Muscle layer of duodenum (tissue), 2 donors: Measurements from ENCODE around the gene DST.

Experiments
- H3K27ac ChIP-seq: one replicate; pipeline ENCODE4 v1.7.0; 2013; ENCODE audit warnings: mild to moderate bottlenecking, low read length
- H3K27me3 ChIP-seq: one replicate; pipeline ENCODE4 v1.7.0; 2013; ENCODE audit warnings: low read depth, mild to moderate bottlenecking, control low read depth, low read length
- H3K36me3 ChIP-seq, 2 donors: one replicate each; pipeline ENCODE4 v1.7.0; 2013; ENCODE audit warnings: low read length in 2 of 2, control low read depth in 1 of 2, mild to moderate bottlenecking in 1 of 2; ENCODE audit not compliant: insufficient read depth in 2 of 2, control insufficient read depth in 1 of 2
- H3K4me1 ChIP-seq, 2 donors: one replicate each; pipeline ENCODE4 v1.7.0; 2013; ENCODE audit warnings: low read length in 2 of 2, mild to moderate bottlenecking in 2 of 2, control low read depth in 1 of 2, moderate library complexity in 1 of 2; ENCODE audit not compliant: insufficient read depth in 2 of 2, control insufficient read depth in 1 of 2
- H3K4me3 ChIP-seq, 2 donors: one replicate each; pipeline ENCODE4 v1.7.0; 2013; ENCODE audit warnings: low read length in 2 of 2, low read depth in 1 of 2, mild to moderate bottlenecking in 1 of 2
- H3K9me3 ChIP-seq, 2 donors: one replicate each; pipeline ENCODE4 v1.7.0; 2013; ENCODE audit warnings: low read length in 2 of 2, control low read depth in 1 of 2, mild to moderate bottlenecking in 1 of 2; ENCODE audit not compliant: control insufficient read depth in 1 of 2
- donor health status: healthy.

DST gene

GRCh38 chr6:56684342-56685101 lies 41.8 kb upstream of the DST start:
- Histone ChIP-seq H3K36me3 (no peaks in the 10 kb centered on the region), H3K27me3 (no peaks in the 10 kb centered on the region), H3K9me3 (no peaks in the 10 kb centered on the region), H3K4me1 (peaks cover 0 to 4% of the 10 kb centered on the region in 2 donors), H3K27ac (no peak overlapping the region), H3K4me3 (no peak overlapping the region)

- Histone ChIP-seq H3K4me1 (peaks cover 0 to 4% of the 10 kb centered on the region in 2 donors), H3K27ac (peak overlapping the region; percentile 52), H3K27me3 (no peaks in the 10 kb centered on the region), H3K9me3 (no peaks in the 10 kb centered on the region), H3K36me3 (no peaks in the 10 kb centered on the region), H3K4me3 (no peak overlapping the region)
Observed at GRCh38 chr6:56683882-56684281, 41.2 kb upstream of the DST start.

DNA sequence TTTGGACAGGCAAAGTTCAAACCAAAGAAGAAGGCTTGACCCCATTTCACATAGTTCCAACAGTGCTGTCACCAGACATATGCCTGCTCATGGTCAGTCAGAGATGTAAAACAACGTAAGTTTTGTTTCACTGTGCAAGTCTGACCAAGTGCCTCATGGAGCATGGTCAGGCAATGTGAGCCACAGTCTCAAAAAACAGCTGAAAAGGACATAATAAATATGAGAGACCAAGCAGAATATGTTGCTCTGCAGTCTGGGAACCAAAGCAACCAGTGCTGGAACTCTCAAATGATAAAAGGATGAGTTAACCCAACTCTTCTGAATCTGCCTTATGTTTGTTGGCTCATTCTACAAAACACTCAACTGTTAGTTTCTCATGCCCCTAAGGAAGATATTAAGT lies 39.9 kb upstream of the DST start:
- Histone ChIP-seq H3K9me3 (no peaks in the 10 kb centered on the region), H3K27ac (no peak overlapping the region), H3K36me3 (no peaks in the 10 kb centered on the region), H3K4me1 (peaks cover 0 to 2% of the 10 kb centered on the region in 2 donors), H3K4me3 (no peak overlapping the region), H3K27me3 (no peaks in the 10 kb centered on the region)

DNA sequence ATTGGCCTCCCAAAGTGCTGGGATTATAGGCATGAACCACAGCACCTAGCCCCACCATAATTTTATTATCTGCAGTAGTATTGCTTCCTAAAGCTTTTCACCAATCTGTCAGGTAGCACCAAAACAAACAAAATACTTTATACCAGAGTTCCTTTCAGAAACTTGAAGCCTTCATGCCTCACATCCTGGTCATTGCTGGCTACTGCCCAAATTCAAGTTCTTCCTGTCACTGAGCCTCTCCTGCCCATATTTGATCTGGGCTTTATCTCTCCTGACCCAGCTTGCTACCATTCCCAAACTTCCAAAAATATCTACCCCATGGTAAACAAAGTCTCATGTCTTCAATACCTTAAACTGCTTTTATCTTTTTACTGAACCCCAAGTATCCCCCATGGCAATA lies 34.9 kb upstream of the DST start:
- no peak overlapping the region for H3K4me3 ChIP-seq
- H3K9me3 ChIP-seq, result no peaks in the 10 kb centered on the region
- no peak overlapping the region for H3K27ac ChIP-seq
- H3K27me3 ChIP-seq, result no peaks in the 10 kb centered on the region
- no peaks in the 10 kb centered on the region for H3K36me3 ChIP-seq
- peaks cover 0 to 9% of the 10 kb centered on the region in 2 donors for H3K4me1 ChIP-seq

- peak overlapping the region in 1 of 2 donors; percentile 22 for H3K4me3 ChIP-seq
- H3K27me3 ChIP-seq, result no peaks in the 10 kb centered on the region
- no peaks in the 10 kb centered on the region for H3K9me3 ChIP-seq
- peak overlapping the region; percentile 74 for H3K27ac ChIP-seq
- H3K36me3 ChIP-seq, result peaks cover 0 to 3% of the 10 kb centered on the region in 2 donors
- peaks cover 8% of the 10 kb centered on the region in 2 donors for H3K4me1 ChIP-seq
Observed at GRCh38 chr6:56671651-56672461, 29.2 kb upstream of the DST start.

- Histone ChIP-seq H3K27ac (peak overlapping the region; percentile 74), H3K4me1 (peaks cover 8% of the 10 kb centered on the region in 2 donors), H3K9me3 (no peaks in the 10 kb centered on the region), H3K36me3 (peaks cover 0 to 3% of the 10 kb centered on the region in 2 donors), H3K27me3 (no peaks in the 10 kb centered on the region), H3K4me3 (no peak overlapping the region)
Observed at GRCh38 chr6:56671160-56671559, 28.5 kb upstream of the DST start.

GRCh38 chr6:56669041-56669440 lies 26.4 kb upstream of the DST start:
- Histone ChIP-seq H3K4me3 (no peak overlapping the region), H3K9me3 (no peaks in the 10 kb centered on the region), H3K4me1 (peaks cover 8 to 12% of the 10 kb centered on the region in 2 donors), H3K27me3 (no peaks in the 10 kb centered on the region), H3K36me3 (peaks cover 0 to 3% of the 10 kb centered on the region in 2 donors), H3K27ac (no peak overlapping the region)

DNA sequence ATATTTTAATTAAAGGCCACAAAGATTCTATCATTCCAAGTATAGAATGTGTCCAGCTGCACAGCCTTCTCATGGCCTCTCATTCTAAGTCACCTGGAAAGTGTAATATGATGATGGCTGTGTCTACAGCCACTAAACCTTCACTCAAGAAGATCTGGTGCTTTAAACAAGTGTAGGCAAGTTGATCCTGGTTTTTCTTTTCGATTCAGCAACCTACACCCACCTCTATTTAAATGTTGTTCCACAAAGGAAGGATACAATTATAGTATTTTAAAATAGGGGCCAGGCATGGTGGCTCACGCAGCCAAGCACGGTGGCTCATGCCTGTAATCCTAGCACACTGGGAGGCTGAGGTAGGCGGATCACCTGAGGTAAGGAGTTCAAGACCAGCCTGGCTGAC lies 25.5 kb upstream of the DST start:
- H3K9me3 ChIP-seq, result no peaks in the 10 kb centered on the region
- H3K4me3 ChIP-seq, result no peak overlapping the region
- H3K4me1 ChIP-seq, result peaks cover 8 to 10% of the 10 kb centered on the region in 2 donors
- no peak overlapping the region for H3K27ac ChIP-seq
- H3K36me3 ChIP-seq, result peaks cover 0 to 3% of the 10 kb centered on the region in 2 donors
- H3K27me3 ChIP-seq, result no peaks in the 10 kb centered on the region

GRCh38 chr6:56667336-56667735 lies 24.6 kb upstream of the DST start:
- Histone ChIP-seq H3K9me3 (no peaks in the 10 kb centered on the region), H3K27ac (no peak overlapping the region), H3K4me1 (peaks cover 8 to 10% of the 10 kb centered on the region in 2 donors), H3K36me3 (peaks cover 0 to 3% of the 10 kb centered on the region in 2 donors), H3K27me3 (no peaks in the 10 kb centered on the region), H3K4me3 (no peak overlapping the region)

- no peaks in the 10 kb centered on the region for H3K27me3 ChIP-seq
- H3K36me3 ChIP-seq, result no peaks in the 10 kb centered on the region
- peaks cover 0 to 23% of the 10 kb centered on the region in 2 donors for H3K4me1 ChIP-seq
- no peaks in the 10 kb centered on the region for H3K9me3 ChIP-seq
- H3K27ac ChIP-seq, result no peak overlapping the region
- H3K4me3 ChIP-seq, result no peak overlapping the region
Observed at GRCh38 chr6:56664029-56664428, 21.3 kb upstream of the DST start.

GRCh38 chr6:56663344-56663743 lies 20.7 kb upstream of the DST start:
- no peak overlapping the region for H3K27ac ChIP-seq
- H3K4me1 ChIP-seq, result peaks cover 0 to 25% of the 10 kb centered on the region in 2 donors

More at GRCh38 chr6:56663344-56663743, 20.7 kb upstream of the DST start:
- Histone ChIP-seq H3K36me3 (no peaks in the 10 kb centered on the region), H3K4me3 (no peak overlapping the region), H3K9me3 (no peaks in the 10 kb centered on the region), H3K27me3 (no peaks in the 10 kb centered on the region)
